ENCODE data around the gene NEK7.
A peak's percentile ranks its signal among the peaks of the same experiment; 100 is the strongest.

Gene NEK7

GRCh38 chr1:198361237-198361767 lies 204.5 kb downstream of the NEK7 start:
- peak; percentile 3 for DNase-seq (ENCODE audit: low read depth)
- no peak overlapping the region for H3K4me3 ChIP-seq (ENCODE audit: low read depth, low read length)
- TF ChIP-seq CTCF (conservative IDR thresholded peaks at IDR 0.05; ENCODE audit: low read depth, low read length) = no peak

GRCh38 chr1:198363625-198364151 lies 206.9 kb downstream of the NEK7 start:
- no peak for DNase-seq (ENCODE audit: low read depth)
- no peak for TF ChIP-seq CTCF (conservative IDR thresholded peaks at IDR 0.05; ENCODE audit: low read depth, low read length)

GRCh38 chr1:198364471-198364870 lies 207.7 kb downstream of the NEK7 start:
- DNase-seq (ENCODE audit: low read depth) = peak; percentile 54

More at GRCh38 chr1:198363625-198364151, 206.9 kb downstream of the NEK7 start:
- no peak overlapping the region for H3K4me3 ChIP-seq (ENCODE audit: low read depth, low read length)

GRCh38 chr1:198367296-198367695 lies 210.5 kb downstream of the NEK7 start:
- H3K4me3 ChIP-seq (ENCODE audit: low read depth, low read length) = no peak overlapping the region
- TF ChIP-seq CTCF (conservative IDR thresholded peaks at IDR 0.05; ENCODE audit: low read depth, low read length) = no peak
- no peak for DNase-seq (ENCODE audit: low read depth)

More at GRCh38 chr1:198364471-198364870, 207.7 kb downstream of the NEK7 start:
- no peak overlapping the region for H3K4me3 ChIP-seq (ENCODE audit: low read depth, low read length)
- no peak for TF ChIP-seq CTCF (conservative IDR thresholded peaks at IDR 0.05; ENCODE audit: low read depth, low read length)

GRCh38 chr1:198370996-198371395 lies 214.2 kb downstream of the NEK7 start:
- no peak for DNase-seq (ENCODE audit: low read depth)
- no peak for TF ChIP-seq CTCF (conservative IDR thresholded peaks at IDR 0.05; ENCODE audit: low read depth, low read length)
- H3K4me3 ChIP-seq (ENCODE audit: low read depth, low read length) = no peak overlapping the region
